Calu3 (cell line): ENCODE data around the gene TPPP. TPM values are rescaled to one million over a fixed set of nuclear protein-coding genes. Genes with fewer than 3 reads are reported as not detected.
"Not testable (repeated sequence)": the region's sequence is repeated elsewhere in the genome, so short reads cannot be mapped to it uniquely, and the experiment has no call there.

Experiments used
- BruUV-seq: library from RNA; stranded (reverse); fragments of 400-500 nt; replicated peaks from 2 replicates; lab custom pipeline; 2021; lab: Mats Ljungman, UMichigan
- CTCF ChIA-PET: fragments of 300-600 bp; sonication (Branson Sonifier 250); formaldehyde crosslinking; loops from one replicate; lab custom pipeline; 2022; ENCODE audit warnings: antibody characterized with exemption; lab: Charles Lee
- DNase-seq: peaks from one replicate; pipeline ENCODE4 v3.0.0; 2022
- H3K27ac Mint-ChIP-seq: one replicate; pipeline ENCODE4 v1.8.0; 2022; ENCODE audit warnings: mixed read lengths; ENCODE audit not compliant: unreplicated experiment
- H3K27me3 Mint-ChIP-seq: one replicate; pipeline ENCODE4 v1.8.0; 2022; ENCODE audit warnings: mixed read lengths; ENCODE audit not compliant: unreplicated experiment
- H3K36me3 Mint-ChIP-seq: one replicate; pipeline ENCODE4 v1.8.0; 2022; ENCODE audit warnings: mild to moderate bottlenecking, moderate library complexity, mixed read lengths; ENCODE audit not compliant: insufficient read depth, unreplicated experiment
- H3K4me1 Mint-ChIP-seq: one replicate; pipeline ENCODE4 v1.8.0; 2022; ENCODE audit warnings: mild to moderate bottlenecking, low read depth, mixed read lengths; ENCODE audit not compliant: unreplicated experiment
- H3K4me3 Mint-ChIP-seq: one replicate; pipeline ENCODE4 v1.8.0; 2022; ENCODE audit warnings: mild to moderate bottlenecking, low read depth, moderate library complexity, mixed read lengths; ENCODE audit not compliant: unreplicated experiment
- H3K9me3 Mint-ChIP-seq: one replicate; pipeline ENCODE4 v1.8.0; 2022; ENCODE audit warnings: low read depth, mixed read lengths; ENCODE audit not compliant: unreplicated experiment
- intact Hi-C: fragments of 100-400 bp; cut with micrococcal nuclease; formaldehyde crosslinking; loops from one replicate; pipeline ENCODE4 v1.10.0; 2022; ENCODE audit not compliant: unreplicated experiment
- total RNA-seq: library from RNA; stranded (reverse); gene quantifications from 2 replicates; pipeline ENCODE4 v1.2.3, GENCODE V29; 2022
- TF ChIP-seq, protein P1 (sequence below): fragments of 200-600 bp; IDR thresholded peaks from one replicate; pipeline ENCODE4 v1.8.0; 2022; ENCODE audit warnings: antibody characterized with exemption; ENCODE audit not compliant: unreplicated experiment

TPPP gene
- total RNA-seq, 1 experiment from 2014 or later: 0.38 TPM

DNA sequence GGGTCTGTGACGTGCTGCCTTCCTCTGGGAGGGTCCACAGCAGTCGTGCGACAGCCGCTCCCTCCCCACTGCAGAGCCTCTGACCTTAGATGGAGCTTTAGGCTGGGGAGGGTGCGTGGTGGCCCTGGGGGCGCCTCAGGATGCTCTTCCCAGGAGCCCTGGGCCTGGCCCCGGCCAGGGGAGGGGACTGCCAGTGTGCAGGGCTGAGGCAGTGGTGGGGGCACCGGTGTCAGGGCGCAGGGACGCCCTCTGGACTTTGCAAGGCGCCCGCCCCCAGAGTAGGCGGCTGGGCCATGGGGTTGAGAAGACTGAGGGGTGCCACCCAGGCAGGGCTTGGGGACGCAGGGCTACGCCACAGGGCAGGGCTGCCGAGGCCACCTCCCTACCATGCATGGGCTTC, 14.6 kb downstream of the TPPP start:
- H3K27ac Mint-ChIP-seq, H3K4me3 Mint-ChIP-seq, BruUV-seq, DNase-seq, H3K4me1 Mint-ChIP-seq, CTCF ChIA-PET, H3K9me3 Mint-ChIP-seq, intact Hi-C loops: not testable (repeated sequence)
- Mint-ChIP-seq H3K27me3 (peaks cover 13% of the 10 kb centered on the region), H3K36me3 (peaks cover 36% of the 10 kb centered on the region)

- Mint-ChIP-seq H3K36me3 (peaks cover 46% of the 10 kb centered on the region), H3K27ac (no peak overlapping the region), H3K4me3 (no peak overlapping the region), H3K9me3 (no peaks in the 10 kb centered on the region), H3K27me3 (peaks cover 13% of the 10 kb centered on the region), H3K4me1 (peaks cover 6% of the 10 kb centered on the region)
- DNase-seq: no peak
- intact Hi-C loops: no loop called here
- CTCF ChIA-PET: no interaction called here
- TF ChIP-seq, protein P1, sequence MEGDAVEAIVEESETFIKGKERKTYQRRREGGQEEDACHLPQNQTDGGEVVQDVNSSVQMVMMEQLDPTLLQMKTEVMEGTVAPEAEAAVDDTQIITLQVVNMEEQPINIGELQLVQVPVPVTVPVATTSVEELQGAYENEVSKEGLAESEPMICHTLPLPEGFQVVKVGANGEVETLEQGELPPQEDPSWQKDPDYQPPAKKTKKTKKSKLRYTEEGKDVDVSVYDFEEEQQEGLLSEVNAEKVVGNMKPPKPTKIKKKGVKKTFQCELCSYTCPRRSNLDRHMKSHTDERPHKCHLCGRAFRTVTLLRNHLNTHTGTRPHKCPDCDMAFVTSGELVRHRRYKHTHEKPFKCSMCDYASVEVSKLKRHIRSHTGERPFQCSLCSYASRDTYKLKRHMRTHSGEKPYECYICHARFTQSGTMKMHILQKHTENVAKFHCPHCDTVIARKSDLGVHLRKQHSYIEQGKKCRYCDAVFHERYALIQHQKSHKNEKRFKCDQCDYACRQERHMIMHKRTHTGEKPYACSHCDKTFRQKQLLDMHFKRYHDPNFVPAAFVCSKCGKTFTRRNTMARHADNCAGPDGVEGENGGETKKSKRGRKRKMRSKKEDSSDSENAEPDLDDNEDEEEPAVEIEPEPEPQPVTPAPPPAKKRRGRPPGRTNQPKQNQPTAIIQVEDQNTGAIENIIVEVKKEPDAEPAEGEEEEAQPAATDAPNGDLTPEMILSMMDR: no peak
- no TSS peak for BruUV-seq
Measured at GRCh38 chr5:677131-678101, 15.7 kb downstream of the TPPP start.

DNA sequence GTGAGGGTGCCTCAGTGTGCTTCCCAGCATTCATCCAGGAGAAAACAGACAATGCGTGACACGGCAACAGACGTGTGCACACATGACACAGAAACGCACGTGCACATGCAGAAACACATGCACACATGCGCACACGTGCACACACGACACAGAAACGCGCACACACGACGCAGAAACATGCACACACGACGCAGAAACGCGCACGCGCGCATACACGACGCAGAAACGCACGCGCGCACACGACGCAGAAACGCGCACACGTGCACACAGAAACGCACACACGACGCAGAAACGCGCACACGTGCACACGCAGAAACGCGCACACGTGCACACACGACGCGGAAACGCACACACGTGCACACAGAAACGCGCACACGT, 16.5 kb downstream of the TPPP start:
- Mint-ChIP-seq H3K27me3 (peaks cover 13% of the 10 kb centered on the region), H3K4me1 (peaks cover 10% of the 10 kb centered on the region), H3K27ac (no peak overlapping the region), H3K9me3 (no peaks in the 10 kb centered on the region), H3K4me3 (no peak overlapping the region), H3K36me3 (peaks cover 53% of the 10 kb centered on the region)
- TF ChIP-seq, protein P1: no peak
- intact Hi-C loops: no loop called here
- CTCF ChIA-PET: no interaction called here
- BruUV-seq: no TSS peak
- no peak for DNase-seq

GRCh38 chr5:675871-676698, 17.1 kb downstream of the TPPP start:
- no peak overlapping the region for H3K27ac Mint-ChIP-seq
- BruUV-seq: no TSS peak
- TF ChIP-seq, protein P1: no peak
- no peak for DNase-seq
- CTCF ChIA-PET: no interaction called here
- intact Hi-C loops: no loop called here
- no peak overlapping the region for H3K4me3 Mint-ChIP-seq
- peaks cover 58% of the 10 kb centered on the region for H3K36me3 Mint-ChIP-seq
- peaks cover 10% of the 10 kb centered on the region for H3K4me1 Mint-ChIP-seq
- H3K9me3 Mint-ChIP-seq: no peaks in the 10 kb centered on the region
- H3K27me3 Mint-ChIP-seq: peaks cover 13% of the 10 kb centered on the region
